ENCODE measurements around the gene CD53. TPM values are rescaled to one million over a fixed set of nuclear protein-coding genes. Genes with fewer than 3 reads are reported as not detected.

Gene CD53
- total and polyA plus RNA-seq, 9 of the 15 experiments (the other 6 are each of a cell fraction or from before 2014, with no cell fraction given), result 63.5 to 220 (median 131) TPM

- TF ChIP-seq FOXP4 (CRISPR knock-in tag; IDR thresholded peaks at IDR 0.05; ENCODE audit: borderline replicate concordance) (no peak), ZNF224 (CRISPR knock-in tag; IDR thresholded peaks at IDR 0.05) (no peak), POLR2A (conservative IDR thresholded peaks at IDR 0.05) (peak; percentile 50), CTBP1 (IDR thresholded peaks at IDR 0.05; ENCODE audit: borderline replicate concordance) (peak; percentile 72; the same call in 1 of the 2 replicates), GABPB1 (CRISPR knock-in tag; IDR thresholded peaks at IDR 0.05) (no peak), NEUROD1 (IDR thresholded peaks at IDR 0.05; ENCODE audit: borderline replicate concordance, low read depth, low read length, partially characterized antibody) (peak; percentile 70), ZBTB5 (IDR thresholded peaks at IDR 0.05) (no peak), THAP12 (CRISPR knock-in tag; IDR thresholded peaks at IDR 0.05) (no peak), ELF4 (CRISPR knock-in tag; IDR thresholded peaks at IDR 0.05) (peak; percentile 31; the same call in 1 of the 2 replicates), HNRNPL (IDR thresholded peaks at IDR 0.05; ENCODE audit: low read depth, low read length) (no peak), ZNF280A (IDR thresholded peaks at IDR 0.05; ENCODE audit: low read depth, partially characterized antibody) (no peak), KLF16 (IDR thresholded peaks at IDR 0.05) (no peak; the same call in 1 of the 2 replicates), GTF2A2 (tag; IDR thresholded peaks at IDR 0.05) (no peak), MAFG (tag; conservative IDR thresholded peaks at IDR 0.05) (peak; percentile 100), HDGF (IDR thresholded peaks at IDR 0.05) (no peak), PBX2 (CRISPR knock-in tag; IDR thresholded peaks at IDR 0.05; ENCODE audit: low read depth) (no peak), PBX2 (tag; conservative IDR thresholded peaks at IDR 0.05; ENCODE audit: low read depth) (peak; percentile 88), XRCC5 (IDR thresholded peaks at IDR 0.05; ENCODE audit: low read depth, low read length) (no peak), CXXC5 (CRISPR knock-in tag; IDR thresholded peaks at IDR 0.05) (peak; percentile 50; the same call in 1 of the 2 replicates)
Observed at GRCh38 chr1:110916669-110917306, 43.8 kb downstream of the CD53 start (continued).

Measured in K562 (cell line).